Neutrophil (primary cell): ENCODE data around the gene EHHADH.

Experiments used
- H3K27ac ChIP-seq: fragments of 200-600 bp; sonication (generic); 2 replicates; pipeline ENCODE4 v1.5.1; 2016; ENCODE audit warnings: mild to moderate bottlenecking, moderate library complexity
- H3K27me3 ChIP-seq: fragments of 200-600 bp; sonication (generic); 2 replicates; pipeline ENCODE4 v1.6.0; 2016; ENCODE audit warnings: mild to moderate bottlenecking
- H3K36me3 ChIP-seq: fragments of 200-600 bp; sonication (generic); 2 replicates; pipeline ENCODE4 v1.5.1; 2017
- H3K4me1 ChIP-seq, 2 experiments: fragments of 200-600 bp in 1 of 2; sonication (generic) in 1 of 2; 1 replicate in 1 of 2; 2 replicates in 1 of 2; pipeline versions ENCODE4 v1.5.1 to v1.6.1; 2013 to 2016; ENCODE audit warnings: low read depth in 1 of 2, low read length in 1 of 2, mild to moderate bottlenecking in 1 of 2, moderate library complexity in 1 of 2; ENCODE audit not compliant: control insufficient read depth in 1 of 2, insufficient read depth in 1 of 2
- H3K4me3 ChIP-seq, 2 experiments: fragments of 200-600 bp in 1 of 2; sonication (generic) in 1 of 2; 1 replicate in 1 of 2; 2 replicates in 1 of 2; pipeline ENCODE4 v1.5.1; 2013 to 2016; ENCODE audit warnings: low read depth in 1 of 2, low read length in 1 of 2, mild to moderate bottlenecking in 1 of 2, moderate library complexity in 1 of 2
- H3K9me3 ChIP-seq: fragments of 200-600 bp; sonication (generic); 2 replicates; pipeline ENCODE4 v1.5.1; 2016
- TF ChIP-seq, protein P1 (sequence below): fragments of 200-600 bp; sonication (generic); IDR thresholded peaks from 2 replicates; pipeline ENCODE4 v1.5.1; 2016; ENCODE audit warnings: antibody characterized with exemption

Gene EHHADH

GRCh38 chr3:185225080-185225479, 28.8 kb downstream of the EHHADH start:
- Histone ChIP-seq H3K4me3 (no peak overlapping the region), H3K27me3 (no peaks in the 10 kb centered on the region), H3K9me3 (no peaks in the 10 kb centered on the region), H3K4me1 (no peaks in the 10 kb centered on the region), H3K27ac (no peak overlapping the region), H3K36me3 (no peaks in the 10 kb centered on the region)
- TF ChIP-seq, protein P1, sequence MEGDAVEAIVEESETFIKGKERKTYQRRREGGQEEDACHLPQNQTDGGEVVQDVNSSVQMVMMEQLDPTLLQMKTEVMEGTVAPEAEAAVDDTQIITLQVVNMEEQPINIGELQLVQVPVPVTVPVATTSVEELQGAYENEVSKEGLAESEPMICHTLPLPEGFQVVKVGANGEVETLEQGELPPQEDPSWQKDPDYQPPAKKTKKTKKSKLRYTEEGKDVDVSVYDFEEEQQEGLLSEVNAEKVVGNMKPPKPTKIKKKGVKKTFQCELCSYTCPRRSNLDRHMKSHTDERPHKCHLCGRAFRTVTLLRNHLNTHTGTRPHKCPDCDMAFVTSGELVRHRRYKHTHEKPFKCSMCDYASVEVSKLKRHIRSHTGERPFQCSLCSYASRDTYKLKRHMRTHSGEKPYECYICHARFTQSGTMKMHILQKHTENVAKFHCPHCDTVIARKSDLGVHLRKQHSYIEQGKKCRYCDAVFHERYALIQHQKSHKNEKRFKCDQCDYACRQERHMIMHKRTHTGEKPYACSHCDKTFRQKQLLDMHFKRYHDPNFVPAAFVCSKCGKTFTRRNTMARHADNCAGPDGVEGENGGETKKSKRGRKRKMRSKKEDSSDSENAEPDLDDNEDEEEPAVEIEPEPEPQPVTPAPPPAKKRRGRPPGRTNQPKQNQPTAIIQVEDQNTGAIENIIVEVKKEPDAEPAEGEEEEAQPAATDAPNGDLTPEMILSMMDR: no peak

GRCh38 chr3:185221203-185221602, 32.6 kb downstream of the EHHADH start:
- TF ChIP-seq, protein P1: no peak

GRCh38 chr3:185216607-185216958, 37.3 kb downstream of the EHHADH start:
- Histone ChIP-seq H3K9me3 (no peaks in the 10 kb centered on the region), H3K27ac (no peak overlapping the region), H3K4me1 (no peaks in the 10 kb centered on the region), H3K36me3 (no peaks in the 10 kb centered on the region), H3K27me3 (no peaks in the 10 kb centered on the region), H3K4me3 (no peak overlapping the region)
- TF ChIP-seq, protein P1: no peak

More at GRCh38 chr3:185221203-185221602, 32.6 kb downstream of the EHHADH start:
- Histone ChIP-seq H3K27ac (no peak overlapping the region), H3K27me3 (no peaks in the 10 kb centered on the region), H3K9me3 (no peaks in the 10 kb centered on the region), H3K4me3 (no peak overlapping the region), H3K4me1 (no peaks in the 10 kb centered on the region), H3K36me3 (no peaks in the 10 kb centered on the region)

DNA sequence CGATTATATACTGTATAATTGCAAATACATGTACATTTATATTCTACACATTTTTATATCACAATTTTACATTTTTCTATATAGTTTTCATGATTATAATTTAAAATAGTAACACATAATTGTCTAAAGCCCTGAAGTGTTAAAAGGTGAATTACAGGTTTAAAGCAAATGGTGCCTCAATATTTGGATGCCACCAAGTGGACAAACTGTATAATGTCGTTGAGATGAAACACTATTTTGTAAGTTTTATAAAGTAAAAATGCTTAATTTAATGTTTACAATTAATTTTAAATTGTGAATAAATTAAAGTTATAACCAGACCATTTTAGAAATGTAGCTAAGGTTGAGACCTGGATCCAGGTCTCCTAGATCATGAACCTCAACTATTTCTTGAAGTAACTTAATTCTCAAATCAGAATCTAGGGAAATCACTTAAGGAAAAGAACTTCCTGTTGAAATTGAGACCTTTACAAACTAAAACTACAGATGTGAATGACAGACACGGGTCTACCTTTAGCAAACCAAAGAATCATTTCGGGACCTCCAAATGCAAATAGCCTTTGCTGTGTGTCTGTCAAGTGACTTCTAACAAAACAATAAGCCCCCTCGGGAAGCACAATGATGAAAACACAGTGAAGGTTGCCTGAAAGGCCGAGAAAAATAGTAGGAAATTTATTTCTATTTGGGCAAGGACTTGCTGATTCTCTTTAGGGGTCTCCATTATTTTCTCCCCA, 37.8 kb downstream of the EHHADH start:
- Histone ChIP-seq H3K27ac (no peak overlapping the region), H3K4me3 (no peak overlapping the region), H3K9me3 (no peaks in the 10 kb centered on the region), H3K4me1 (no peaks in the 10 kb centered on the region), H3K36me3 (no peaks in the 10 kb centered on the region), H3K27me3 (no peaks in the 10 kb centered on the region)
- TF ChIP-seq, protein P1: no peak

- Histone ChIP-seq H3K36me3 (no peaks in the 10 kb centered on the region), H3K9me3 (no peaks in the 10 kb centered on the region), H3K4me3 (no peak overlapping the region), H3K4me1 (no peaks in the 10 kb centered on the region), H3K27ac (no peak overlapping the region), H3K27me3 (no peaks in the 10 kb centered on the region)
- TF ChIP-seq, protein P1: no peak
These were observed 41.3 kb downstream of the EHHADH start for GRCh38 chr3:185212559-185212958.
